ENCODE results near the gene GET4.
"Not testable (repeated sequence)": the region's sequence is repeated elsewhere in the genome, so short reads cannot be mapped to it uniquely, and the experiment has no call there.

GET4 gene

GRCh38 chr7:914521-915194, 38.3 kb downstream of the GET4 start:
- DNase-seq (ENCODE audit: low read depth in 2 of 2) = no peak

- no peak for DNase-seq (ENCODE audit: low read depth in 2 of 2)
These were observed 39.2 kb downstream of the GET4 start for GRCh38 chr7:915291-916218.

GRCh38 chr7:916291-916941, 40.1 kb downstream of the GET4 start:
- no peak for DNase-seq (ENCODE audit: low read depth in 2 of 2)

GRCh38 chr7:917255-918117, 41.1 kb downstream of the GET4 start:
- DNase-seq (ENCODE audit: low read depth in 2 of 2) = no peak

DNA sequence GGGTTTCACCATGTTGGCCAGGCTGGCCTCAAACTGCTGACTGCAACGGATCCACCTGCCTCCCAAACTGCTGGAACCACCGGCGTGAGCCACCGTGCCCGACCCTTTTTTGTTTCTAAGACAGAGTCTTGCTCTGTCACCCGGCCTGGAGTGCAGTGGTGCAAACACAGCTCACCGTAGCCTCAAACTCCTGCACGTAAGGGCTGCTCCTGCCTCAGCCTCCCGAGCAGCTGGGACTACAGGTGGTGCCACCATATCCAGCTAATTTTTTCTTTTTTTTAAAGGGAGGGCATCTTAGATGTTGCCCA, 41.7 kb downstream of the GET4 start:
- DNase-seq (ENCODE audit: low read depth in 2 of 2) = no peak

DNA sequence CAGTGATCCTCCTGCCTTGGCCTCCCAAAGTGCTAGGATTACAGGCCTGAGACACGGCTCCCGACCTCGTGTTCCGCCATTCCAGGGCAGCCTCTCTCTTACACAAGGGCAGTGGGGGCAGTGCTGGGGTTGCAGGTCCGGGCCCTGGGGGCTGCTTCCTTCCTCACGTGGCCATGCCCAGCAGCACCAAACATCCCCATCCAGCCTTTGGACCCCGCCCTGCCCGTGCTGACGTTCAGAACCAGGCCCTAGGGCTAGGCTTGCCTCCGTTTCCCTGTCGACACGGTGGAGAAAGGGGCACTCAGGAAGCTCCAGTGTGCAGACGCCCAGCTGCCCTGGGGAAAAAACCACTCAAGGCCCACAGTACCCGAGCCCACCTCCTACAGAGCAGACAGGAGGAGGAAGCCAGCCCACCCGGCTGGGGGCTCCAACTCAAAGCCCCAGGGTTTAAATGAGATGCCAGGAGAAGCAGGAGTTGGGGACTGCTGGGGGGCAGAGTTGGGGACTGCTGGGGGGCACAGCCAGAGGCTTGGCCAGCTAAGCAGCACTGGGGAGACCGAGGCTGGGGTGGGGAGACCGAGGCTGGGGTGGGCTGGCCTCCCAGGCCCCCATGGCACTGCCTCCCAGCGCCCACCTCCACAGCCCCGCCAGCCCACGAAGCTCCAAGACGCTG, 42.2 kb downstream of the GET4 start:
- no peak for DNase-seq (ENCODE audit: low read depth in 2 of 2)

DNA sequence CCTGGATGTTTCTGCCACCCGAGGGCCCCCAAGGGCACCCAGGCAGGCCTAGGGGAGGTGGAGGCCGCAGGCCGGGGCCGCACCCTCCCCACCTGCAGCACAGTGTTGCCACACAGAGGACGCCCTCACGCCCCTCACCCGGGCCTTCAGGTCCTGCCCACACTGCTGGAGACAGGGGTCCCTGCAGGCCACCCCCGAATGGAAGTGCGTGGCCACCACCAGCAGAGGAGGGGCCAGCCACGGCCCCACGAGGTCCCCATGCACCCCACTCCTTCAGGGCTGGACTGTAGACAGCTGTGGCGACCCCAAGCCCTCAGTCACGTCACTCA, 42.7 kb downstream of the GET4 start:
- no peak for DNase-seq (ENCODE audit: low read depth in 2 of 2)

- no peak for DNase-seq (ENCODE audit: low read depth in 2 of 2)
These were observed 43.6 kb downstream of the GET4 start for GRCh38 chr7:919924-920341.

GRCh38 chr7:920351-921070, 44.2 kb downstream of the GET4 start:
- no peak for DNase-seq (ENCODE audit: low read depth in 2 of 2)

DNA sequence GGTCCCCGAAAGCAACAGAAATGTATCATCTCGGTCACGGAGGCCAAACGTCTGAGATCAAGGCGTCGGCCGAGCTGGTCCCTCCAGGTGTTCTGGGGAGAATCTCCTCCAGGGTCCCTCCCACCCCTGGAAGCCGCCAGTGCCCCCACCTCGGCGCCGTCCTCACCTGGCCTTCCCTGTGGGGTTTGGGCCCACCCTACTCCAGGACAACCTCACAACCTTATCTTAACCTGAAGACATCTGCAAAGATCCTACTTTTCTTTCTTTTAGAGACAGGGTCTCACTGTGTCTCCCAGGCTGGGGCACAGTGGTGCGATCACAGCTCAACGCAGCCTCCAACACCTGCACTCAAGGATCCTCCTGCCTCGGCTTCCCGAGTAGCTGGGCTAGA, 44.7 kb downstream of the GET4 start:
- DNase-seq (ENCODE audit: low read depth in 2 of 2) = no peak

DNA sequence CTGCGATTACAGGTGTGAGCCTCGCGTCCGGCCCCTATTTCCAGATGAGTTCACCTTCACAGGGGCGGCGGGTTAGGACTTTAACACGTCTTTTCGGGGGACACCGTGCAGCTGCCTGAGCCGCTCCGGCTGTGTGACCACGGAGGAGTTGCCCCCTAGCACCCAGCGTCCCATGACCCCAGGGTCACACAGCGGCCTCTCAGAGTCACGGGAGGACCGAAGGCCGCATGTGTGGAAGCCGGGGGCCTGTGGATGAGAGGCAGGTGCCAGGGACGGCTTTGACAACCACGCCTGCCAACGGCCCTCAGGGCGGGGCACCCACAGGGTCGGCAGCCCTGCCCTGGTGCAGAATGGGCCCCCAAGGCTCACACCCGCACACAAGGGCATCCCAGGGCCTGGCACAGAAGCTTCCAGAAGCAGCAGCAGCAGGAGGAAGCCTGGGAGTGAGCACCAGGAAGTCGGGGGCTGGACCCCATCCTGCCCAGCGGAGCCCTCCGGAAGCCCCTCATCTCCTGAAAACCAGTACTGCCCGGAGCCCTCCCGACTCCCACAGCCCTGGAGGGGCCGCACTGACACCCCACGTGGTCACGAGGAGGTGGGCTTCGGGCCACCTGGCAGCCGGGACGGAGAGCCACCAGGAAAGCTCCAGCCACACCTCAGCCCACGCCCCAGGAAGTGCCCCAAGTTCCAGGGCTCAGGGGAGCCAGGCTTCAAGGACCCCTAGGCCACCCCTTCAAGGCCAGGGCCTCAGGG, 45.4 kb downstream of the GET4 start:
- no peak for DNase-seq (ENCODE audit: low read depth in 2 of 2)

GRCh38 chr7:922334-923107, 46.2 kb downstream of the GET4 start:
- peak in 1 of 2 donors; percentile 35 for DNase-seq (ENCODE audit: low read depth in 2 of 2)

DNA sequence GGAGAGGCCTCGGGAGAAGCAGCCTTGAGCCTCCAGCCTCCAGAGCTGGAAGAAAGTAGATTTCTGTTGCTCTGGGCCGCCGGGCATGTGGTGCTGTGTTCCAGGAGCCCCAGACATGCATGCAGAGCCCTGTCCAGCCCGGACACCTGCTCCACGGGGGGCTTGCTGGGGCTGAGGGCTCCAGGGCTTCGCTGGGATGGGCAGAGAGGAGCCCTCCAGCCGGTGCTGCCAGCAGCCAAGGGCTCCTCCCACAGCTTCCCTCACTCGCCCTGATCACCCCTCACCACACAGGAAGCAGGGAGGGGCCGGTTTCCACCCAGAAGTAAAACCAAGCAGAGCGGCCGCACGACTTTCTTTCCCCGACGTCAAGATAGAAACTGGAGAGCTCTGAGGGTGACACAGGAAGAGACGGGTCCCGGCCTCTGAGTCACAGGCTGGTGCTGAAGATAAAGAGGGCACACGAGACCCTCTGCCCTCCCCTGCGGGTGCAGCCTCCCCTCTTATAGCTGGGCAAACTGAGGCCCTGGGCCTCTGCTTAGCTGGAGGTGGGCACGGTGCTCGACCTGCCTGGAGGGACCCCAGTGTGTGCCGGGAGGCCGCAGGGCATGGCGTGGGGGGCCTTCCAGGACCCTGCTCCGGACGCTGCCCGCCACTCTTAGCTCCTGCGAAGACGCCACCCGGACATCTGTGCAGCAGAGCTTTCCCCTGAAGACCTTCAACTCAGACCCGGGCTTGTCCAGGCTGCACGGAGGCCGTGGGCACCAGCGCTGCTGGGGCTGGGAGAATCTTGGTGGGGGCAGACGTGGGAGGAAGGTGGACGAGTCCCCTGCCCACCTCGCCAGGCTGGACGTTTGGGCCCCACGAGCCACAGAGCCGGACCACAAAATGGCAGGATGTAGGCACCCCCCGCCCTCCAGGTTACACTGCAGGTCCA, 47.0 kb downstream of the GET4 start:
- peak; percentile 68 to 82 for DNase-seq (ENCODE audit: low read depth in 2 of 2)

GRCh38 chr7:924042-924441, 47.7 kb downstream of the GET4 start:
- DNase-seq (ENCODE audit: low read depth in 2 of 2) = not testable (repeated sequence)

DNA sequence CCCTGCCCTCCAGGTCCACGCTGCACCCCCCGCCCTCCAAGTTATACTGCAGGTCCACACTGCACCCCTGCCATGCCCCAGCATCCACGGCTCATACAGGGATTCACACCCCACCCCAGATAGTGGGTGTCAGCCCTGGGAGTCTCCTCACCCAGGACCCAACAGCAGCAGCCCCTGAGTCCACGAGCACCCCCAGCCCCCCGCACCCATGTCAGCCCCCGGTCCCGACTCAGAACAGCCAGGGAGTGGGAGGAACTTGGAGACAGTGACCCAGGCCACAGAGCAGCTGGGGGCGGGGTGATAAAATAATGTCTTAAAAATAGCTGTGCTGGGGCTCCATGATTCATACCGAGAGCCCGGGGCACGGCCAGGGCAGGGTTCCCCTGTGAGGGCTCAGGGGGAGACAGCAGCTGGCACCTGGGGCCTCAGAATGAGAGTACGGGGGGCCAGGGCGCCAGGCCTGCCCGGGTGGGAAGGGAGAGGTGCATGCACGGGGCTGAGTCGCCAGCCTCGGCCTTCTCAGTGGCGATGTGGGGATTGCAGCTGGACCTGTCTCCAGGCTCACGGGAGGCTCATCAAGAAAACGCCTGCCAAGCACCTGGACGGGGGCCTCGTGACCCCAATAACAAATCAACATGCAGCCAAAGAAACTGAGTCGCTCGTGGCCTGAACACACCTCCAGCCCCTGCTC, 48.3 kb downstream of the GET4 start:
- no peak for DNase-seq (ENCODE audit: low read depth in 2 of 2)

- no peak for DNase-seq (ENCODE audit: low read depth in 2 of 2)
These were observed 49.2 kb downstream of the GET4 start for GRCh38 chr7:925601-926000.

Measured in stimulated activated CD4-positive, alpha-beta T cell treated with anti-CD3 and anti-CD28 coated beads, Interleukin-1b, Interleukin-23, amount 100 ng/mL, for 1 hour (primary cell).